Endothelial cell (in vitro differentiated cells): ENCODE data around the gene POLN. TPM values are rescaled to one million over a fixed set of nuclear protein-coding genes. Genes with fewer than 3 reads are reported as not detected.

Experiments
- DNase-seq: peaks from one replicate; pipeline ENCODE4 v3.0.0; 2021; ENCODE audit warnings: low spot score
- H3K27ac Mint-ChIP-seq: one replicate; pipeline ENCODE4 v1.8.0; 2021; ENCODE audit warnings: mixed read lengths, inconsistent platforms; ENCODE audit not compliant: unreplicated experiment
- H3K27me3 Mint-ChIP-seq: one replicate; pipeline ENCODE4 v1.8.0; 2021; ENCODE audit warnings: mild to moderate bottlenecking, moderate library complexity, mixed read lengths, inconsistent platforms; ENCODE audit not compliant: unreplicated experiment
- H3K36me3 Mint-ChIP-seq: one replicate; pipeline ENCODE4 v1.8.0; 2021; ENCODE audit warnings: mild to moderate bottlenecking, low read depth, mixed read lengths, inconsistent platforms; ENCODE audit not compliant: unreplicated experiment
- H3K4me1 Mint-ChIP-seq: one replicate; pipeline ENCODE4 v1.8.0; 2021; ENCODE audit warnings: mild to moderate bottlenecking, mixed read lengths, inconsistent platforms; ENCODE audit not compliant: unreplicated experiment
- H3K4me3 Mint-ChIP-seq: one replicate; pipeline ENCODE4 v1.8.0; 2021; ENCODE audit warnings: mild to moderate bottlenecking, mixed read lengths, inconsistent platforms; ENCODE audit not compliant: unreplicated experiment
- H3K9me3 Mint-ChIP-seq: one replicate; pipeline ENCODE4 v1.8.0; 2021; ENCODE audit warnings: mixed read lengths, inconsistent platforms; ENCODE audit not compliant: unreplicated experiment
- total RNA-seq: library from RNA; stranded (reverse); fragmentation: NEBNext Ultra II Directional; extraction: Animal tissue kit (Norgen Biotek cat#: 25700); gene quantifications from one replicate; pipeline ENCODE4 v1.2.1, GENCODE V29; 2021; ENCODE audit not compliant: unreplicated experiment
- TF ChIP-seq, protein P1 (sequence below): fragments of 200-600 bp; sonication (generic); IDR thresholded peaks from one replicate; pipeline ENCODE4 v1.5.0; 2021; ENCODE audit warnings: antibody characterized with exemption; ENCODE audit not compliant: unreplicated experiment

POLN gene
- total RNA-seq, 1 donor from 2014 or later, result 2.5 TPM

- Mint-ChIP-seq H3K27ac (no peak overlapping the region), H3K36me3 (no peaks in the 10 kb centered on the region), H3K4me3 (no peak overlapping the region), H3K4me1 (no peaks in the 10 kb centered on the region), H3K9me3 (no peaks in the 10 kb centered on the region), H3K27me3 (peaks cover 8% of the 10 kb centered on the region)
- TF ChIP-seq, protein P1, sequence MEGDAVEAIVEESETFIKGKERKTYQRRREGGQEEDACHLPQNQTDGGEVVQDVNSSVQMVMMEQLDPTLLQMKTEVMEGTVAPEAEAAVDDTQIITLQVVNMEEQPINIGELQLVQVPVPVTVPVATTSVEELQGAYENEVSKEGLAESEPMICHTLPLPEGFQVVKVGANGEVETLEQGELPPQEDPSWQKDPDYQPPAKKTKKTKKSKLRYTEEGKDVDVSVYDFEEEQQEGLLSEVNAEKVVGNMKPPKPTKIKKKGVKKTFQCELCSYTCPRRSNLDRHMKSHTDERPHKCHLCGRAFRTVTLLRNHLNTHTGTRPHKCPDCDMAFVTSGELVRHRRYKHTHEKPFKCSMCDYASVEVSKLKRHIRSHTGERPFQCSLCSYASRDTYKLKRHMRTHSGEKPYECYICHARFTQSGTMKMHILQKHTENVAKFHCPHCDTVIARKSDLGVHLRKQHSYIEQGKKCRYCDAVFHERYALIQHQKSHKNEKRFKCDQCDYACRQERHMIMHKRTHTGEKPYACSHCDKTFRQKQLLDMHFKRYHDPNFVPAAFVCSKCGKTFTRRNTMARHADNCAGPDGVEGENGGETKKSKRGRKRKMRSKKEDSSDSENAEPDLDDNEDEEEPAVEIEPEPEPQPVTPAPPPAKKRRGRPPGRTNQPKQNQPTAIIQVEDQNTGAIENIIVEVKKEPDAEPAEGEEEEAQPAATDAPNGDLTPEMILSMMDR, result no peak
- DNase-seq, result no peak
These were observed 172.6 kb downstream of the POLN start for GRCh38 chr4:2069161-2069971.

DNA sequence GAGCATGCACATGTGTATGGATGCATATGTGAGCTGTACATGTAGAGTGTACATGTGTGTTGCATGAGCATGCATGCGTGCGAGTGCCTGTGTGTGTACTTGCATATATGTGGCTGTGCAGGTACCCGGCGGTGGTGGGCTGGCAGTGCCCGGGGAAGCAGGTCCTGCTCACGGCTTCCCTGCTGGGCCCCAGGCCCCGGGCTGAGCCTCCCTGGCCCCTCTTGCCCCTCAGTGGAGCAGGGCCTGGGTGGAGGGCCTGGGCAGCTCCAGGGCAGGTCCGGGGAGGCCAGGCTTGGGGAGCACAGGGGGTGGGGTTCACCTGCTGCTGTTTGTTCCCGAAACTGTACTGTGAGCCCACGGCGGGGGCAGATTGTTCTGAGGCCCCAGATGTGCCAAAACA lies 173.4 kb downstream of the POLN start:
- TF ChIP-seq, protein P1, result no peak
- Mint-ChIP-seq H3K27ac (no peak overlapping the region), H3K36me3 (no peaks in the 10 kb centered on the region), H3K4me1 (no peaks in the 10 kb centered on the region), H3K9me3 (no peaks in the 10 kb centered on the region), H3K4me3 (no peak overlapping the region), H3K27me3 (peaks cover 8% of the 10 kb centered on the region)
- DNase-seq, result no peak

DNA sequence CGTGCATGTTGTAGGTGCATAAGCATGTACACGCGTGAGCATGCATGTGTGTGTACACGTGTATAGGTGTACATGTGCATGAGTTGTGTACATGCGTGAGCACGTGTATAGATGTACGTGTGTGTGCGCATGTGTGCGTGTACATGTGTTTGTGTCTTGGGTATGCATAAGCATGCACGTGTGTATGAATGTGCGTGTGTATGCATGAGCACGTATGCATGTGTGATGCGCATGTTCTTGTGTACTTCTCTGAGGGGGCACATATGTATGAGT lies 173.8 kb downstream of the POLN start:
- no peak for DNase-seq
- TF ChIP-seq, protein P1, result no peak
- Mint-ChIP-seq H3K4me1 (no peaks in the 10 kb centered on the region), H3K36me3 (no peaks in the 10 kb centered on the region), H3K27ac (no peak overlapping the region), H3K9me3 (no peaks in the 10 kb centered on the region), H3K4me3 (no peak overlapping the region), H3K27me3 (peaks cover 8% of the 10 kb centered on the region)

GRCh38 chr4:2067446-2068197 lies 174.3 kb downstream of the POLN start:
- peaks cover 8% of the 10 kb centered on the region for H3K27me3 Mint-ChIP-seq
- no peaks in the 10 kb centered on the region for H3K36me3 Mint-ChIP-seq
- DNase-seq, result no peak
- TF ChIP-seq, protein P1, result no peak
- H3K9me3 Mint-ChIP-seq, result no peaks in the 10 kb centered on the region
- no peak overlapping the region for H3K4me3 Mint-ChIP-seq
- H3K27ac Mint-ChIP-seq, result no peak overlapping the region
- no peaks in the 10 kb centered on the region for H3K4me1 Mint-ChIP-seq
